ENCODE results near the gene MED13L.
A peak's percentile ranks its signal among the peaks of the same experiment; 100 is the strongest.

- TF ChIP-seq POLR2A (IDR thresholded peaks at IDR 0.05; ENCODE audit: control extremely low read depth in 1 of 2, low read depth in 2 of 2, low read length in 2 of 2) (no peak), EZH2 (IDR thresholded peaks at IDR 0.05; ENCODE audit: low read depth, low read length, severe bottlenecking) (no peak), CBX8 (IDR thresholded peaks at IDR 0.05; ENCODE audit: borderline replicate concordance, low read depth, low read length) (no peak), CEBPB (IDR thresholded peaks at IDR 0.05; ENCODE audit: low read depth, low read length) (peak; percentile 57; the same call in 1 of the 2 replicates), FOSL1 (IDR thresholded peaks at IDR 0.05; ENCODE audit: insufficient read depth, low read depth, low read length) (no peak), JUND (IDR thresholded peaks at IDR 0.05; ENCODE audit: low read length) (no peak)
- TF ChIP-seq, protein P1, sequence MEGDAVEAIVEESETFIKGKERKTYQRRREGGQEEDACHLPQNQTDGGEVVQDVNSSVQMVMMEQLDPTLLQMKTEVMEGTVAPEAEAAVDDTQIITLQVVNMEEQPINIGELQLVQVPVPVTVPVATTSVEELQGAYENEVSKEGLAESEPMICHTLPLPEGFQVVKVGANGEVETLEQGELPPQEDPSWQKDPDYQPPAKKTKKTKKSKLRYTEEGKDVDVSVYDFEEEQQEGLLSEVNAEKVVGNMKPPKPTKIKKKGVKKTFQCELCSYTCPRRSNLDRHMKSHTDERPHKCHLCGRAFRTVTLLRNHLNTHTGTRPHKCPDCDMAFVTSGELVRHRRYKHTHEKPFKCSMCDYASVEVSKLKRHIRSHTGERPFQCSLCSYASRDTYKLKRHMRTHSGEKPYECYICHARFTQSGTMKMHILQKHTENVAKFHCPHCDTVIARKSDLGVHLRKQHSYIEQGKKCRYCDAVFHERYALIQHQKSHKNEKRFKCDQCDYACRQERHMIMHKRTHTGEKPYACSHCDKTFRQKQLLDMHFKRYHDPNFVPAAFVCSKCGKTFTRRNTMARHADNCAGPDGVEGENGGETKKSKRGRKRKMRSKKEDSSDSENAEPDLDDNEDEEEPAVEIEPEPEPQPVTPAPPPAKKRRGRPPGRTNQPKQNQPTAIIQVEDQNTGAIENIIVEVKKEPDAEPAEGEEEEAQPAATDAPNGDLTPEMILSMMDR (IDR thresholded peaks at IDR 0.05; ENCODE audit: control extremely low read depth in 1 of 3, insufficient read depth in 1 of 3, low read depth in 1 of 3, low read length in 3 of 3), result no peak
Observed at GRCh38 chr12:116002890-116003536, 274.5 kb downstream of the MED13L start.
